T-helper 2 cell treated with Interferon-gamma antibody and Interleukin-4, amounts not matched to agents 100 ng/mL and 5 ng/mL, for 36 hours (primary cell): ENCODE measurements around the gene ZRANB3. TPM values are rescaled to one million over a fixed set of nuclear protein-coding genes. Genes with fewer than 3 reads are reported as not detected.

ENCODE experiments used
- intact Hi-C: fragments of 100-400 bp; cut with micrococcal nuclease; formaldehyde crosslinking; loops from one replicate; pipeline ENCODE4 v1.15.1; 2023
- total RNA-seq: library from RNA; stranded (reverse); gene quantifications from 2 replicates; pipeline ENCODE4 v1.2.3, GENCODE V29; 2022

The ZRANB3 gene
- total RNA-seq, 1 donor from 2014 or later, result 5.4 TPM

DNA sequence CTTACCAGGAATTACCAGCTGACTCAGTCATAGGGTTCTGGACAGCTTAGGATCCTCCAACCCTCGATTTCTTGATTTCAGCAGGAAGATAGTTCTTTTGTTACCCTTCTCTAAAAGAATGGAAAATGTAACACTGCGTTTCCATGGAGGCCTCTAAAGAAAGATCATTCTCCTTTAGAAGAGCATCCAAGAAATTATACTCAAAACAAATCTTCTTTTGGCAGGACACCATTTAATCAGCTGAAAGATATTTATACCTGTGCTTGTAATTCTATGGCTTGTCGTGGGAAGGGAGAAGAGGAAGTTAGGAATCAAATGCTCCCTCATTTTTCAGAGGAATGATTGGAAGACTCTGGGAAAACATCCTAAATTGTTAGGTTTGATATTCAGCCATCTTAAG, 348.4 kb downstream of the ZRANB3 start:
- intact Hi-C loops, result no loop called here

DNA sequence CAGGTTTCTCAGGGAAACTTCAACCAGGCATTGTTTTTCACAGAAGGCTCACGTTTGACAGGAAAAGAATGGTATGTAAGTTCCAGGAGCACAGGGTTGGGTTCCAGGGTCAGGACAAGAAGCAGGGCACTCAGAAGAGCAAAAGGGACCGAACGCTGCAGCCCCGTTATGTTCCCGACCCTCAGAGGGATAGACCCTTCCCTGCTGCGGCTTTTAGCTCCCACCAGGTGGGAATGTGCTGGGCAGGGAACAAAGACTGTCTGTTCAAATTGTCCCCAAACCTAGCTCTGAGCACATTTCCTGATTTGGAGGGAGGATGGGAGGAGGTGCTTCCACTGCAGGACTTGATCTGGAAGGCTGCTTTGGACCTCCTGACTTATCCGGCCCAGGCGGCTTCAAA, 348.8 kb downstream of the ZRANB3 start:
- intact Hi-C loops, result no loop called here

- intact Hi-C loops, result no loop called here
These were observed 351.3 kb downstream of the ZRANB3 start for GRCh38 chr2:135179689-135180088.

DNA sequence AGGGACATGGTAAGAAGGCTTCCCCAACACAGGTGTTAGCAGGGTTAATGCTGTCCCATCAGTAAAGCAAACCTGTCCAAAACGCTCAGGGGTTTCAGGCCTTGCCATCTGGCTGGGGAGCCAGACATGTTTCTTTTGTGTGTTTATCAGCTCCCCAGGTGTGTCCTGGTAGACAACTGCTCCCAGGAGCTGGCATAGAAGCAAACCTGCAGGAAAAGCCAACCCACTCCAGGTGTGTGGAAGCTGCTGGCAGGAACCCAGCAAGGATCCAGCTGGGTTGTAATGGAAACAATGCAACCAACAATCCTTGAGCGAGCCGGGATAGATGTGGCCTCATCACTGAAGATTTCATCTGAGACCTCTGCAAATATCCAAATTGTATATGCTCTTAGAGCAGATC, 355.8 kb downstream of the ZRANB3 start:
- intact Hi-C loops, result no loop called here

- intact Hi-C loops, result no loop called here
These were observed 356.3 kb downstream of the ZRANB3 start for GRCh38 chr2:135174810-135175093.

DNA sequence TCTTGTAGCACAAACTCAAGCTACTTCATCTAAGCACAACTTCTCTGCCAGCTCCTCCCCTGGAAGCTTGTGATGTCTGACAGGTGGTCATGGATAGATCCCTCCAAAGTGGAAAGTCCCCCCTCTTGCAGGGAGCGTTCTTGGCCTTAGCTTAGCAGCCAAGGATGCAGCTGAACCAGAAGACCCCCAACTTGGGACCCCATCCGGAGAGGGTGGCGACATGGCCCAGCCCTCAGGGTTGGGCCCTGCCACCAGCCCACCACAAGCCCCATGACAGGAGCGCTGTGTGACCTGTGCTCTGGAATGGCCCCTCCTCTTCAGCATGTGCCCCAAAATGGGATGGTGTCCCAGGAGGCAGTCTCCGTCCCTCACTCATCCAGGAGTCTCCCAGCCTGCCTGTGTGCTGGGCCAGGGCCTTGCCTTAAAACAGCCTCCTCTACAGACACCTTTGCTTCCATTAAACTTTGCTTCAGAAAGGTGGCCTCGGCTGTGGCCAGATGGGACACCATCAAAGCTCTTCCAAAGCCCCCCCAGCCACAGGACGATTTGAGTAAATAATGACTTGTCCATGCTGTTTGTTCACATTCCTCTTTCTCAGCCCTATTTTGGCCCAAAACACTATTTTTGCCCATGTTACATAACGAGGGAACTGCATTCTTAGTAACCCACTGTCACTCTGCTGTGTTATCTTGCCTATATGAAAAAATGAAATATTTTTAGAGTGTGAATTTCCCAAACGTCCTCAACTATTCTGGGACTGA, 356.8 kb downstream of the ZRANB3 start:
- intact Hi-C loops, result no loop called here

GRCh38 chr2:135169900-135170753, 360.9 kb downstream of the ZRANB3 start:
- intact Hi-C loops, result no loop called here

GRCh38 chr2:135168204-135168856, 362.7 kb downstream of the ZRANB3 start:
- intact Hi-C loops, result no loop called here

DNA sequence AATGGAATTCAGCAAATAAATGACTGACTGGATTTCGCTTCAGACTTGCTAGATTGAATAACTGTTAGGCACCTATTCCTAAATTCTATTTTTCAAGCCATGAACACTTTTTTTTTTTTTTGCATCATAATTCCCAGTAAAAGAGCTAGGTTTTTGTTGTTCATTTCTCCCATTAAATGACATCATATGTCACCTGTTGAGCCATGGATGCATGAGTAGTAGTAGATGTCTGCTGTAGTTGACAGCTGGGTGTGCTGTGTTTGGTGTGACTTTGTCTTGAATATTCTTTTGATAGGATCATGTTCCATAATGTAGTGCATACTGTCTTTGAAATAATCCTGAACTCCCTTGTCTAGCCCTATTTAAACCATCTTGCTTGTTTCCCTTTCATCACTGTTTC, 363.7 kb downstream of the ZRANB3 start:
- intact Hi-C loops, result no loop called here

DNA sequence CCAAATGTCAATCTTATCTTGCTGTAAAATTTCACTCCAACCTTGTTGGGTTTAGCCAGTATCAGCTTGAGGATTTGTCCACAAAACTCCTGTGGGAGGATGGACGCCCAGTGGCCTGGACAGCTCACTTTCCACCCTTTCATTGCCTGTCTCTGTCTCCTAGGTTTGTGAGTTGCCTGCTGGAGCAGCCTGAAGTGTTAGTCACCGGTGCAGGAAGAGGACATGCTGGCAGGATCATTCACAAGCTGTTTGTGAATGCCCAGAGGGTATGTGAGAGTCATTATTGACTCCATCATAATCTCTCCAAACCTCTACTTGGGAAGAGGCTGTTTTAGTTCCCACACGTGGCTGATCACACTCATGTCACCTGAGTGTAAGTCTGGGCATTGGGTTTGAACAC, 366.6 kb downstream of the ZRANB3 start:
- intact Hi-C loops, result no loop called here

GRCh38 chr2:135163901-135164300, 367.1 kb downstream of the ZRANB3 start:
- intact Hi-C loops, result no loop called here

DNA sequence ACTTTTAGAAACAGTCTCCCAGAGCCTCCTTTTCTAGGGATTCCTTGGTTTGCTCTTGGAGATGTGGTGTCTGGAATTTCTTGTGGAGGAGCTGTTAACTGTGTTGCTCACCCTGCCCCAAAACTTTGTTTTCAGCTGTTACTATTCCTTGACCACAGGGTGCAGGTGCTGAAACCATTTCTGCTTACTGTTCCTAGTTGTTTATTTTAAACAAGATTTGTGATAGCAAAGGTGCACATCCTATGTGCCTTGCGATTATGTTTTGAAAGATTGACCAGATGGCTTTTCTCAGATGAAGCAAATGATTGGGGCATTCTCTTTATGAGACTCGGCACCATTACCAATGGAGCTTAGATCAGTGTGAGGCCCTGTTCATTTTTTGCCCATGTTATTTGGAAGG, 367.7 kb downstream of the ZRANB3 start:
- intact Hi-C loops, result no loop called here

- intact Hi-C loops, result no loop called here
These were observed 368.2 kb downstream of the ZRANB3 start for GRCh38 chr2:135162786-135163185.

DNA sequence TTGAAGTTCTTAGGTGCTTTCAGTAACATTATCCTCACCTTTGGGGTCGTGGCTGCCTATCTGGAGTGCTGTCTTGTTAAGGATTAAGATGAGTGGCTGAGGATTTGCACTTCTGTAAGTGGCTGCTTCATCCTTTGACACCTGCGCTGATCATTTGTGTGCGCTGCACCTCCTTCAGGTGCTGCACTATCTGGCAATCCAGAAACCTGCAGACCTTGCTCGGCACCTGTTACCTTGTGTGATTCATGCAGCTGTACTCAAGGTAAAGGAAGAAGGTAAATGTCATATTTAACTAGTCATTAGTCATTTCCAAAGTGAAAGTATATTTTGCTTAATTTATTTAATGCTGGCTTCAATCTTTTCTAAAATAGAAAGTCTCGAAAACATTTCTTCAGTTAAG, 368.6 kb downstream of the ZRANB3 start:
- intact Hi-C loops, result no loop called here

DNA sequence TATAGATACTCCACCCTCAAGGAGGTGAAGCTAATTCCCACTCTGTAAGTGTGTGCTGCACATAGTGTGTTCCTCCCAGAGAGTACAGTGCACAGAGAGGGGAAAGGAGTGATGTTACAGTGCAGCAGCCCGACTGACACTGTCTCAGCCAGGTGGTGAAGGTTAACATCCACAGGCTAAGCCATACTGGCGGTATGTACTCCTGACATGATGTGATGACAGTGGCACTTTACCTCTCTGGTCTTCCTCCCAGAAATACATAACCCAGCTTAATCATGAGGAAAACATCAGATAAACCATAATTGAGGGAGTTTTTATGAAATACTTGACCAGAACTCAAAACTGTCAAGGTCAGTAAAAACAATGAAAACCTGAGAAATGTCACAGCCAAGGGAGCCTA, 371.8 kb downstream of the ZRANB3 start:
- intact Hi-C loops, result no loop called here

DNA sequence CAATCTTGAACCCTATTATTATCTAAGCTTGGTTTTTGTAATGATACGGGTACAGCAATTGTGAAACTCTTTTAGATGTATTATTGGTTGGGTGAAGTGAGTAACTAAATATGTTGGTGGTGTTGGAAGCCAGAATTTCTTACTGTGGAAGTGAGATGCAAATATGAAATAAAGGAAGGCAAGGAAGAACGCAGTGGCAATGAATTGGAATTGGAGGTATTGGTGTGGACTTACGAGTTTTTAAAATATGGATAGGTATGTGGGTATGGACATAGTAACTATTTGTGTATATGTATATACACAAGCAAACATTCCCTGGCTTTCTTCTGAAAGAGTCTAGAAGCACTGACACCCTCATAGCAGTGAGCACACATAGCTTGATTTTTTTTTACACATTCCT, 373.2 kb downstream of the ZRANB3 start:
- intact Hi-C loops, result no loop called here

DNA sequence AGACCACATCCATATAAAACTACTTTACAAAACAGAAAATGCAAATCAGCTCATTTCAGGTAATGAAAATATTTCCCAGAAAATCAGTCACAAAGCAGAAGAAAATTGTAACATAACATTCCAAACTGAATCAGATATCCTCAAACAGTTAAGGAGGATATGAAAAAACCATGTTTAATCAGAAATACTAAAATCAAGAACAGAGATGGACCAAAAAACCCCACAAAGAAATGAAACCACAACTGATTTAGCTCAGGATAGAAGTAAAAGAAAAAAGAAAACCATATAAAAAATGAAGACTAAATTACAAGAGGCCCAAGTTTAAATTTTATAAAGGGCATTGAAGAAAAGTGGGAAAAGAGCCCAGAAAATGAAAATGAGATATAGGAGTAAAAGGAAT, 376.1 kb downstream of the ZRANB3 start:
- intact Hi-C loops, result no loop called here

GRCh38 chr2:135152361-135152760, 378.7 kb downstream of the ZRANB3 start:
- intact Hi-C loops, result no loop called here

DNA sequence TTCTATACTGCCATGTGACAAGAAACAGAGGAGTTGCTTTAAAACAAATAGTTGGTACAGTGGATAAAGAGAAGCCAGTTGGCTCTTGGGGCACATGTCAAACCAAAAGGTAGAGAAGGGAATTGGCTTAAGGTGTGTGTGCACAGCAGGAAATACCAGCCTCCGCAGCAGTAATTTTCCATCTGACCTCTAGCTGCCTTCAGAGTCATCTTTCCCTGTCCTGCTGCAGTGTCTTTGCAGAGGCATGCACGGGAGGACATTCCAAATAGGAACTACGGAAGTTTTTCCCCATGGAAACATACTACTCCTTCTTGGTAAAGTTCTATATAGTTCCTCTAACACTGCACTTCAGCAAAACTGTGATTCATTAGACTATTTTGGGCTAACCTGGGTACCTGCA, 379.4 kb downstream of the ZRANB3 start:
- intact Hi-C loops, result no loop called here

GRCh38 chr2:135150725-135151124, 380.3 kb downstream of the ZRANB3 start:
- intact Hi-C loops, result no loop called here

DNA sequence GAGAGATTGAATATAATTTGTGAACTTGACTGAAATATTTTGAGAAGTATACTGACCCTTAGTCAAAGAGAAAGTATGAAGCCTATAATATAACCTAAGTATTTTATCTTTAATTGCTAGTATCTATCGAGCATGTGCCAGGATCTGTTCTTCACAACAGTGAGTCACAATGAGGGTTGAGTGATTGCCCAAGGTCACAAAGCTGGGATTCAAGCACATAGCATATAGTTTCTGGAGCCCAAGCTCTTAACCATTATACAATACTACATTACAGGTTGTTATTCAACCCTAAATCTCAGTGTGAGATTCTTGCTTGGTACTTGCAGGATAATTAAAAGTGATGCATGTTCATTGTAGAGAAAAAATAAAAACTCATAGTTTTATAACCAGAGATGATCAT, 381.8 kb downstream of the ZRANB3 start:
- intact Hi-C loops, result no loop called here

DNA sequence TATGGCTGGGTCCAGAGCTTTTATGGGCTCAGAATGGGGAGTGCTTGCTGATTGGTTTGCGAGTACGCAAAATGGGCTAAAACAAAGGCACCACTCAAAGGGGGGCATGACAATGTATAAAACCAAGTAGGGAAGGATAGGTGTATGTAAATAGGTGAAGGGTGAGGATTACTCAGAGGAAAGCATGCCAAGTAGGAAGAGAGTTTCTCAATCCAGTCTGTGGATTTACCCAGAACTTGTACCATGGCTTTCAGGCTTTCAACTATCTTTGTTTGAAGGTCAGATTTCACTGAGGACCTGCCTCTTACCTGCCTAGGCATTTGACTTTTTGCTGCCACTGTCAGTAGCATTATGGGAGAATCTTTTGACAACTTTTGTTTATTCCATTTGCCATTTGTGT, 386.7 kb downstream of the ZRANB3 start:
- intact Hi-C loops, result no loop called here
